H9 (cell line): ENCODE results near the gene USP5. TPM values are rescaled to one million over a fixed set of nuclear protein-coding genes. Genes with fewer than 3 reads are reported as not detected.

ENCODE experiments used
- DNase-seq: peaks from one replicate; pipeline ENCODE4 v3.0.0-alpha.2; 2017
- H2AFZ ChIP-seq: one replicate; pipeline ENCODE4 v1.6.1; 2013; ENCODE audit warnings: mild to moderate bottlenecking, low read length, control low read depth, moderate library complexity
- H2AK5ac ChIP-seq: 2 replicates; pipeline ENCODE4 v1.6.1; 2013; ENCODE audit warnings: low read length, control low read depth, mixed read lengths; ENCODE audit not compliant: insufficient read length
- H2BK120ac ChIP-seq: one replicate; pipeline ENCODE4 v1.6.1; 2013; ENCODE audit warnings: low read depth, mild to moderate bottlenecking, low read length, control low read depth, inconsistent platforms; ENCODE audit not compliant: poor library complexity, severe bottlenecking
- H2BK12ac ChIP-seq: 2 replicates; pipeline ENCODE4 v1.6.1; 2013; ENCODE audit warnings: low read length, control low read depth, mixed read lengths, low read depth; ENCODE audit not compliant: insufficient read length
- H2BK15ac ChIP-seq: 2 replicates; pipeline ENCODE4 v1.6.1; 2013; ENCODE audit warnings: low read depth, low read length, control low read depth
- H2BK20ac ChIP-seq: one replicate; pipeline ENCODE4 v1.6.1; 2013; ENCODE audit warnings: low read depth, mild to moderate bottlenecking, low read length, control low read depth, inconsistent platforms; ENCODE audit not compliant: poor library complexity, severe bottlenecking
- H2BK5ac ChIP-seq: 2 replicates; pipeline ENCODE4 v1.6.1; 2013; ENCODE audit warnings: low read length, control low read depth, mixed read lengths; ENCODE audit not compliant: insufficient read length
- H3K14ac ChIP-seq: 2 replicates; pipeline ENCODE4 v1.6.1; 2013; ENCODE audit warnings: low read length, control low read depth; ENCODE audit not compliant: insufficient read depth
- H3K18ac ChIP-seq: 2 replicates; pipeline ENCODE4 v1.6.1; 2013; ENCODE audit warnings: low read depth, mild to moderate bottlenecking, mixed read lengths, low read length, control low read depth; ENCODE audit not compliant: insufficient read length
- H3K23ac ChIP-seq: 2 replicates; pipeline ENCODE4 v1.6.1; 2013; ENCODE audit warnings: low read length, control low read depth, mixed read lengths, low read depth; ENCODE audit not compliant: insufficient read length
- H3K23me2 ChIP-seq: 2 replicates; pipeline ENCODE4 v1.6.1; 2013; ENCODE audit warnings: low read depth, mild to moderate bottlenecking, mixed read lengths, low read length, control low read depth; ENCODE audit not compliant: insufficient read length, poor library complexity, severe bottlenecking
- H3K27ac ChIP-seq: 2 replicates; pipeline ENCODE4 v1.5.1; 2013; ENCODE audit warnings: low read length, control low read depth, mixed read lengths, low read depth; ENCODE audit not compliant: insufficient read length
- H3K27me3 ChIP-seq: 2 replicates; pipeline ENCODE4 v1.6.1; 2013; ENCODE audit warnings: low read length, control low read depth, inconsistent platforms; ENCODE audit not compliant: insufficient read depth
- H3K4ac ChIP-seq: 2 replicates; pipeline ENCODE4 v1.6.1; 2013; ENCODE audit warnings: low read depth, mild to moderate bottlenecking, control low read depth, inconsistent platforms, low read length, moderate library complexity
- H3K4me1 ChIP-seq: 2 replicates; pipeline ENCODE4 v1.6.1; 2013; ENCODE audit warnings: low read length, control low read depth, inconsistent platforms; ENCODE audit not compliant: insufficient read depth
- H3K4me2 ChIP-seq: 2 replicates; pipeline ENCODE4 v1.6.1; 2013; ENCODE audit warnings: low read length, control low read depth, mixed read lengths; ENCODE audit not compliant: insufficient read length, insufficient read depth
- H3K56ac ChIP-seq: 2 replicates; pipeline ENCODE4 v1.6.1; 2013; ENCODE audit warnings: low read depth, mild to moderate bottlenecking, mixed read lengths, low read length, control low read depth; ENCODE audit not compliant: insufficient read length
- H3K79me1 ChIP-seq: 2 replicates; pipeline ENCODE4 v1.6.1; 2013; ENCODE audit warnings: low read depth, mild to moderate bottlenecking, moderate library complexity, low read length, control low read depth, inconsistent platforms; ENCODE audit not compliant: insufficient read depth, poor library complexity, severe bottlenecking
- H3K79me2 ChIP-seq: 2 replicates; pipeline ENCODE4 v1.6.1; 2013; ENCODE audit warnings: low read length, control low read depth, inconsistent platforms; ENCODE audit not compliant: insufficient read depth
- H3K9ac ChIP-seq: 2 replicates; pipeline ENCODE4 v1.6.1; 2013; ENCODE audit warnings: low read length, control low read depth, mixed read lengths; ENCODE audit not compliant: insufficient read length; ENCODE audit errors: extremely low read depth
- H3K9me3 ChIP-seq: one replicate; pipeline ENCODE4 v1.6.1; 2013; ENCODE audit warnings: low read depth, low read length, inconsistent platforms; ENCODE audit not compliant: control insufficient read depth
- H3T11ph ChIP-seq: one replicate; pipeline ENCODE4 v1.6.1; 2013; ENCODE audit warnings: mild to moderate bottlenecking, low read length, control low read depth, inconsistent platforms
- H4K20me1 ChIP-seq: one replicate; pipeline ENCODE4 v1.6.1; 2013; ENCODE audit not compliant: control insufficient read depth, insufficient read length, insufficient read depth
- H4K5ac ChIP-seq: 2 replicates; pipeline ENCODE4 v1.6.1; 2013; ENCODE audit warnings: low read depth, mild to moderate bottlenecking, mixed read lengths, low read length, control low read depth; ENCODE audit not compliant: insufficient read length
- H4K8ac ChIP-seq: replicated peaks from 2 replicates; pipeline ENCODE4 v1.6.1; 2013; ENCODE audit warnings: low read length, control low read depth, mixed read lengths, low read depth; ENCODE audit not compliant: insufficient read length
- H4K91ac ChIP-seq: 2 replicates; pipeline ENCODE4 v1.6.1; 2013; ENCODE audit warnings: low read depth, mild to moderate bottlenecking, moderate library complexity, mixed read lengths, low read length, control low read depth; ENCODE audit not compliant: insufficient read length
- H3K27ac Mint-ChIP-seq, 3 experiments: 2 replicates in 2 of 3; 3 replicates in 1 of 3; pipeline ENCODE4 v1.8.0; 2020 to 2021; ENCODE audit warnings: mixed read lengths in 3 of 3, mild to moderate bottlenecking in 1 of 3, moderate library complexity in 1 of 3
- H3K27me3 Mint-ChIP-seq: 2 replicates; pipeline ENCODE4 v1.8.0; 2021; ENCODE audit warnings: low read depth, mild to moderate bottlenecking, moderate library complexity, mixed read lengths
- H3K36me3 Mint-ChIP-seq, 3 experiments: 2 replicates in 2 of 3; 3 replicates in 1 of 3; pipeline ENCODE4 v1.8.0; 2020 to 2021; ENCODE audit warnings: low read depth in 3 of 3, mixed read lengths in 3 of 3; ENCODE audit not compliant: insufficient read depth in 1 of 3
- H3K4me1 Mint-ChIP-seq, 2 experiments: 2 replicates each; pipeline ENCODE4 v1.8.0; 2020; ENCODE audit warnings: mixed read lengths in 2 of 2
- H3K4me3 Mint-ChIP-seq, 2 experiments: 2 replicates in 1 of 2; 3 replicates in 1 of 2; pipeline ENCODE4 v1.8.0; 2020 to 2021; ENCODE audit warnings: mild to moderate bottlenecking in 2 of 2, mixed read lengths in 2 of 2, moderate library complexity in 1 of 2
- H3K9me3 Mint-ChIP-seq, 2 experiments: 2 replicates in 1 of 2; 3 replicates in 1 of 2; pipeline ENCODE4 v1.8.0; 2020; ENCODE audit warnings: mild to moderate bottlenecking in 2 of 2, mixed read lengths in 2 of 2, moderate library complexity in 1 of 2
- WGBS: extraction: QIAGEN DNeasy Blood & Tissue Kit; methylation state at CpG from one replicate; pipeline ENCODE4 v1.1.7; 2013; ENCODE audit warnings: missing lambda C conversion rate, low lambda C conversion rate, mixed read lengths; ENCODE audit not compliant: insufficient read length; ENCODE audit errors: extremely low coverage; 5-methylcytosine and 5-hydroxymethylcytosine counted together
- total RNA-seq: library from RNA; stranded (reverse); gene quantifications from 2 replicates; pipeline ENCODE4 v1.2.1, GENCODE V29; 2021
- TF ChIP-seq, protein P1 (sequence below): fragments of 200-600 bp; sonication (generic); conservative IDR thresholded peaks from 3 replicates; pipeline ENCODE4 v1.8.0; 2021; ENCODE audit warnings: antibody characterized with exemption, mild to moderate bottlenecking

Gene USP5
- total RNA-seq, 1 experiment from 2014 or later: 143 TPM

- Histone ChIP-seq H3K18ac (no peak overlapping the region), H2BK12ac (no peak overlapping the region), H3K79me2 (peaks cover 5% of the 10 kb centered on the region; the same call in 1 of the 2 replicates), H3K9ac (no peak overlapping the region), H2AK5ac (no peak overlapping the region), H3K27ac (no peak overlapping the region), H2BK120ac (no peak overlapping the region), H3K27me3 (no peaks in the 10 kb centered on the region), H4K5ac (no peak overlapping the region), H4K8ac (no peak overlapping the region), H2BK15ac (no peak overlapping the region), H3K4ac (no peak overlapping the region), H3T11ph (no peak overlapping the region), H2AFZ (no peak overlapping the region), H2BK20ac (no peak overlapping the region), H3K14ac (no peak overlapping the region), H3K23ac (no peak overlapping the region), H4K91ac (no peak overlapping the region), H3K4me1 (no peaks in the 10 kb centered on the region; the same call in 1 of the 2 replicates), H3K23me2 (peaks cover 9% of the 10 kb centered on the region), H2BK5ac (no peak overlapping the region), H3K56ac (no peak overlapping the region), H3K9me3 (no peaks in the 10 kb centered on the region), H3K79me1 (no peaks in the 10 kb centered on the region), H4K20me1 (no peaks in the 10 kb centered on the region), H3K4me2 (peak overlapping the region; percentile 94)
- peaks cover 51 to 78% (median 68%) of the 10 kb centered on the region in 3 experiments for H3K36me3 Mint-ChIP-seq
- WGBS: no CpG with 5 or more reads among the region's 33 CpGs
- TF ChIP-seq, protein P1, sequence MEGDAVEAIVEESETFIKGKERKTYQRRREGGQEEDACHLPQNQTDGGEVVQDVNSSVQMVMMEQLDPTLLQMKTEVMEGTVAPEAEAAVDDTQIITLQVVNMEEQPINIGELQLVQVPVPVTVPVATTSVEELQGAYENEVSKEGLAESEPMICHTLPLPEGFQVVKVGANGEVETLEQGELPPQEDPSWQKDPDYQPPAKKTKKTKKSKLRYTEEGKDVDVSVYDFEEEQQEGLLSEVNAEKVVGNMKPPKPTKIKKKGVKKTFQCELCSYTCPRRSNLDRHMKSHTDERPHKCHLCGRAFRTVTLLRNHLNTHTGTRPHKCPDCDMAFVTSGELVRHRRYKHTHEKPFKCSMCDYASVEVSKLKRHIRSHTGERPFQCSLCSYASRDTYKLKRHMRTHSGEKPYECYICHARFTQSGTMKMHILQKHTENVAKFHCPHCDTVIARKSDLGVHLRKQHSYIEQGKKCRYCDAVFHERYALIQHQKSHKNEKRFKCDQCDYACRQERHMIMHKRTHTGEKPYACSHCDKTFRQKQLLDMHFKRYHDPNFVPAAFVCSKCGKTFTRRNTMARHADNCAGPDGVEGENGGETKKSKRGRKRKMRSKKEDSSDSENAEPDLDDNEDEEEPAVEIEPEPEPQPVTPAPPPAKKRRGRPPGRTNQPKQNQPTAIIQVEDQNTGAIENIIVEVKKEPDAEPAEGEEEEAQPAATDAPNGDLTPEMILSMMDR: no peak
- no peaks in the 10 kb centered on the region; a peak in 1 of 5 replicates for H3K9me3 Mint-ChIP-seq
- H3K27ac Mint-ChIP-seq: peak overlapping the region in 2 of 3 experiments; percentile 52 to 92; a peak in 3 of 7 replicates
- peak overlapping the region; percentile 93 to 95 for H3K4me3 Mint-ChIP-seq
- no peaks in the 10 kb centered on the region; the same call in 1 of the 2 replicates for H3K27me3 Mint-ChIP-seq
- DNase-seq: no peak
- H3K4me1 Mint-ChIP-seq: peaks cover 47 to 52% of the 10 kb centered on the region in 2 experiments
Measured at GRCh38 chr12:6866920-6867412, 15.0 kb downstream of the USP5 start.
